ENCODE measurements around the gene UNKL.

UNKL gene

DNA sequence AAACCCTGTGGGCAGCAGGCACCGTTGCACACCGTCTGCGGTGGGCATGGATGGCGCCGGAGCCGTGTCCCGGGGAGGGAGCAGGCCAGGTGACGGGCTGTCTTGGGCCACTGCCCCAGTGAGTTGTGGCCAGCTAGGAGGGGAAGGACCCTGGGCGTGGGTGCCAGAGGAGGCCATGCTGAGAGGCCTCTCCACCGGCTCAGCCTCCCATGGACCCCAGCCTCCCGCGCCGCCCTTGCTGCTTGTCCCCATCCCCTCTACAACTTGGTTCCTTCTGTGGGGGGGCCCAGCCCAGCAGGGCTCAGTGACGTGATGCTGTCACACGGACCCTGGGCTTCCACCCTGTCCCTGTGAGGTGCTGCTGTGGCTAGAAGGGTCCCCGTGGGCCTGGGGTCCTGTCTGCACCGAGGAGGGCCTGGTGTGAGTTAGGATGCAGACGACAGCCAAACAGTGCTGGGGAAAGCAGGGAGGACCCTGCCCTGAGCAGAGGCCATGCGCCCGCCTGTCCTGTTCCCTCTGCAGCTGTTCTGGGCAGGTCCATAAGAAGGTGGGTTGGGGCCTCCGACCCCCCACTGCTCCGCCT lies 93.8 kb downstream of the UNKL start:
- DNase-seq: no peak

DNA sequence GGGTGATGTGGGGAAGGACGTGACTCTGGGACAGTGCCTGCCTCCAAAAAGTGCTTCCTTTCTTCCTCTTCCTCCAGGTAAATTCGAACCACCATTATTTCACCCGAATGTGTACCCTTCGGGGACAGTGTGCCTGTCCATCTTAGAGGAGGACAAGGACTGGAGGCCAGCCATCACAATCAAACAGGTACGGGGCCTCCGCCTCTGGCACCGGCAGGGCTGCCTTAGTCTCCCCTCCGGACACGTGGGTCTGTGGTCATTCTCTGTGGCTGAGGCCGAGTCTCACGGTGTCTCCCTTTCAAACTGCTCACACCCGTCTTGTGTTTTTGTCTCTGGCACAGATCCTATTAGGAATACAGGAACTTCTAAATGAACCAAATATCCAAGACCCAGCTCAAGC lies 94.4 kb downstream of the UNKL start:
- DNase-seq: no peak

DNA sequence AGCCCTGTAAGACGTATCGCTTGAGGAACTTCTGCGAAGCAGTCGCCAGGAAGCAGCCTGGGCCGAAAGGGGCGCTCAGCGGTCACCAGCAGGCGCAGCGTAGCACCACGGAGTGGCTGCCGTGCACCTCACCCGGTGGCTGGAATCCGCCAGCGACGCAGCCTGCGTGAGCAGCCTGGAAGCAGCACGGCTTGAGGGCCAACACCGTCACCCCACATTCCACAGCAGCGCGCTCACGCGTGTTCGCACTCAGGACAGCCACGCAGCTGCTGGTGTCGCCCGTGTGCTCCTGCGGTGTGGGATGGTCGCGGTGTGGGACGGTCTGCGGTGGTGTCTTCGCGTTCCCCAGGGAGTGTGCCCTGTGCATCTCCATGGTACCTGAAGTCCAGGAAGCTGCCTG lies 95.5 kb downstream of the UNKL start:
- DNase-seq: no peak

DNA sequence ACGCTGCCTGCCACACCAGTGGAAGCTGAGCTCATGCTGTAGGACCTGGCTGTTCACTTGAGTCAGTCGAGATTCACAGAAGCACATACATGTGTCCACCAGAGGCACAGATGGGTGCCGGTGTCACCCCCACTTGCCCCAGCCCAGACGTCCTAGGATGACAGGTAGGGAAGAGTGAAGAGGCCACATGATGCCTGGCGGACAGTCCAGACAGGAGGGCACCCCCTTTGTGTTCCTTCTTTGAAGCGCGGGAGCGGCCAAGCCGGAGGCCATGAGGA lies 96.3 kb downstream of the UNKL start:
- DNase-seq: no peak

DNA sequence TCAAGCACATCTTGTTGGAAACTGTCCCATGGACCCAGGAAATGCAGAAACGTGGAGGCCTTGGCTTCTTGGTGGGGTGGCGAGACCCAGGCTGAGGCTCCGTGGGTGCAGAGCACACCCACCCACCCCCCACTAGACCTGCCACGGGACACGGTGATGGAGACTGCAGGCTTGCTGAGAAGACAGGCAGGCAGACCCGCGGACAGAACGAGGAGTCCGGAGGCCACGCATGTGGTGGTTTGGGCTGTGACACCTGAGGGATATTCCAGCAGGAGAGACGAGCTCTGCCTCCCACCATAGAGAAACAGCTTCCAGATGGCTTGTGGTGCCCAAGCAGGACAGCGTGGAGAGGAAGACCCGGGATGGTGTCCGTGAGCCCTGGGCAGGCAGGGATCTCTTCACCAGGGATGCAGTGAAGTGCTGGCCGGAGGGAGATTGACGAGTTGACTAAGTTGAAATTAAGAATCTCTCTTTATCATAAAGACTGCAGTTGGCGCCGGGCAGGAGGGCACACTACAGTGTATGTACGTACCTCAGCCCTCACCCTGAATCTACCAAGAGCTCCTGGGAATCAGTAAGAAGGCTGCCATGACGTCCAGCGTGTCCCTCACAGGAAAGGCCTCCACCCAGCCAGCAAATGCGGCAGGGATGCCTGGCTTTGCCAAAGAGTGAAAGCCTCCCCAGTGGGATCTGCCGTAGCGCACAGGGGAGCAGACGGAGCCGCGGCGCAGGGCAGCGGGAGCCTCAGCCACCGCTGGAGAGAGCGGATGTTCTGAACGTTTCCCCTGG lies 96.8 kb downstream of the UNKL start:
- DNase-seq: no peak

DNA sequence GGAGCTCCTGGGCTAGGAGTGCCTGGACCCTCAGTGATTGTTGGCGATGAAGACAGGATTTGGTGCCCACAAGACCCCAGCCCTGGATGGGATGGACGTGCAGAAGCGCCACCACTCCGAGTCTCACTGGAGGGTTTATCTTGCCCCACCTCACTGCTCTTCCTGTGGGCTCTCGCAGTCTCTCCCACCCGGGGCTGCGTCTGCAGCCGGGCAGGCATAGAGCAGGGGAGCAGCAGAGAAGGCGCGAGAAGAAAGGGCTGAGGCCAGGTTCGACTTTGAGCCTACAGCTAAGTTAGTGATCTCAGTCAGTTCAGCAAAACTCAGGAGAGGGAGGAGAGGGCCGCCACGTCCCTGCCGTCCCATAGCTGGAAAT lies 98.5 kb downstream of the UNKL start:
- no peak for DNase-seq

DNA sequence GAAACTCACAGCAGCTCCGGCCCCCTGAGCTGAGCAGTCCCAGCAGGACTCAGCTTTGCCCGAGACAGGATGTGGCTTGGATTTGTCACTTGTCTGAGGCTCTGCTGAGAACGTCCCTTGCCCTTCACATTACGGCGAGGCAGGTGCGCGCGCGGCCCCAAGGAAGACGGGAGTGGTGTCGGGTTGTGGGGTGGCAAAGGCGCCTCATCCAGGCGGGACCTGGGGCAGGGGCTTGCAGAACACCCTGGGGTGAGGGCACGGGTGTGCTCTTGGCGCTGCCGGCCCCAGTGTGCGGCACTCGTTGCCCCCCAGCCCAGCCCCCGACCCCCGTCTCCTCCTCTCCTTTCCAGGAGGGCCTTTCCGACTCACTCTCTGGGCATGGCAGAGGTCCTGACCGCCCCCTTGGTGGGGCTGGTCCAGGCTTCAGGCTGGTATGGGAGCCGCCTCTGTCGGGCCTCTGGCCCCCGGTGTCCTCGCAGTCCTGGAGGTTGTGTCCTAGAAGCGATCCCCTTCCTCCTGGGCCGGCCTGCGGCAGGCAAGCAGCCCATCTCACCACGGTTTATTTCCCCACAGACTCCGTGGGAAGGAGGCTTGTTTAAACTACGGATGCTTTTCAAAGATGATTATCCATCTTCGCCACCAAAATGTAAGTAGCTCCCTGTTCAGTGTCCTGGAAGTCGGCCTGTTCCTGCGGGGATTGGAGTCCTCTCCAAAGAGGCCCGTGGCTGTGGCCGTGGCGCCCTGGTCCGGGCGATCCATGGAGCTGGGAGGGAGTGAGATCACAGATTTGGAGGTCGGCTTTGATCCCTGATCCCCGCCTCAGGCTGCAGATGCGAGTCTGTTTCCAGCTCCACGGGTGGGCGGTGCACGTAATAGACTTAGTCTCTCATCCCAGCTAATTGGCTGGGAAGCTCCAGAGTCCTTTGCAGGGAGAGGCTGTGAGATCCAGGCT lies 99.1 kb downstream of the UNKL start:
- no peak for DNase-seq

DNA sequence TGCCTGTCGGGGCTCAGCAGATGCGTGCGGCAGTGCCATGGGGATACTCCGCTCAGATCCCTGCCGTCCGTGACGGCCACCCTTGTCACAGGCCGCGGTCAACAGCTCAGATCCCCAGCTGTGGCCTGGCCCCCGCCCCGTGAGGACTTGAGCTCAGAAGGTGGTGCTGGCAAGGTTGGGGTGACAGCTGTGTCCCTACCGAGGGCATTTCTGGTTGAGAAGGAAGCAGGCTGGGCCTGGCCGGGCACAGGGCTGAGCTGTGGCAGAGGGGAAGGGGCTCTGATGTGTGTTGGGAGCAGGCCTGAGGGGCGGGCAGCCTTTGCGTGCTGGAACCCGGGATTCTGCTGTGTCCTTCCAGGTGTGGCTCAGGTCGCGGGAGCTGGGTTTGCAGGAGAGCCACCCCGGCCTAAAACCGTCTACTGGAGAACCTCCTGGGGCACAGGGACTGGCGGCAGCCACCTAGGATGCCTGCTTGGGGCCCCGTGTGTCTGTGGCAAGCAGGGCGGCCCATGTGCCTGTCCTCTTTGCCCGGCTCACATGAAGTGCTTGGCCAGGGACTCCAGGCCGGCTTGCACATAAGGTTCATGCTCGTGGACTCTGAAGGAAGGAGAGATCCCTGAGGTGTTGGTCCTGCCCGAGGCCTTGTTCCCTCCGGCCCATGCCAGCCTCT lies 100.0 kb downstream of the UNKL start:
- DNase-seq: no peak

DNA sequence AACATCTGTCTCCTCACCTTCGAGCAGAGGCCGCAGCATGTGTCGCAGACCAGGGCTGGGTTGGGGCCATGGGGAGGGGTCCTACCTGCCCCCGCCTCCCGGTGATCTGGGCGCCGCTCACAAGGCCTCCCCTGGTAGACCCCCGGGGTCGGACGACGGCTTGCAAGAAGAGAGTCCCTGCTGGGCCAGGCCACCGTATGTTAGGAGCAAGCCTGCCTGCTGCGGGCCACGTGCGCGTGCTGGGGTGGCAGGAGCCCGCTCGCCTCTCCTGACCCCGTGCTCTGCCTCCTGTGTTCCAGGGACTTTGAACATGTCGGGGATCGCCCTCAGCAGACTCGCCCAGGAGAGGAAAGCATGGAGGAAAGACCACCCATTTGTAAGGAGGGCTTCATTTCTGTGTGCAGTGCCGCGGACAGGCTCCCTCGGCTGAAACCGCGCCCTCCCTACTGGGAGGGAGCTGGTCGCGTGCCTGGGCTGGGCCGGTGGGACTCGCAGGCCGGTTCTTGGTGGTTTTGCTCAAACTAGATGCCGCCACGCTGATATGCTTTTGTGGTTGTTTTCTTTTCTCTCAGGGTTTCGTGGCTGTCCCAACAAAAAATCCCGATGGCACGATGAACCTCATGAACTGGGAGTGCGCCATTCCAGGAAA lies 100.7 kb downstream of the UNKL start:
- DNase-seq: no peak

All from SIG-M5 (cell line).